CD4-positive, alpha-beta T cell (primary cell): ENCODE measurements around the gene ABR. TPM values are rescaled to one million over a fixed set of nuclear protein-coding genes. Genes with fewer than 3 reads are reported as not detected.

Source experiments
- ATAC-seq: fragments of 200-7000 bp; cut with Tn5 transposase; one replicate; pipeline ENCODE4 v1.10.0; 2022; ENCODE audit warnings: mild to moderate bottlenecking; ENCODE audit not compliant: poor library complexity
- CTCF ChIA-PET: fragments of 350-600 bp; sonication (Branson Sonifier 250); formaldehyde crosslinking; loops from one replicate; lab custom pipeline; 2021; ENCODE audit warnings: antibody characterized with exemption, inconsistent platforms; lab: Charles Lee
- POLR2A ChIA-PET: fragments of 350-600 bp; sonication (Branson Sonifier 250); formaldehyde crosslinking; loops from one replicate; lab custom pipeline; 2021; ENCODE audit warnings: antibody characterized with exemption, inconsistent platforms; lab: Charles Lee
- DNase-seq, 14 experiments: peaks; one replicate each; pipeline ENCODE4 v3.0.0-alpha.2; 2013 to 2020; ENCODE audit warnings: mixed read lengths in 2 of 14
- H3K27ac ChIP-seq, 2 donors: one replicate each; pipeline versions ENCODE4 v1.5.1 to v1.7.0; 2013; ENCODE audit warnings: low read length in 2 of 2, low read depth in 1 of 2, mild to moderate bottlenecking in 1 of 2
- H3K27me3 ChIP-seq, 2 experiments: 1 replicate in 1 of 2; 2 replicates in 1 of 2; pipeline versions ENCODE4 v1.6.1 to v1.7.0; 2013; ENCODE audit warnings: low read length in 2 of 2, control low read depth in 1 of 2, mild to moderate bottlenecking in 1 of 2, moderate library complexity in 1 of 2; ENCODE audit not compliant: insufficient read depth in 2 of 2, control insufficient read depth in 1 of 2
- H3K36me3 ChIP-seq: one replicate; pipeline ENCODE4 v1.6.1; 2013; ENCODE audit warnings: low read length, control low read depth; ENCODE audit not compliant: insufficient read depth
- H3K4me1 ChIP-seq: one replicate; pipeline ENCODE4 v1.6.1; 2013; ENCODE audit warnings: low read length, control low read depth; ENCODE audit not compliant: insufficient read depth
- H3K4me3 ChIP-seq: one replicate; pipeline ENCODE4 v1.5.1; 2013; ENCODE audit warnings: mild to moderate bottlenecking, low read length, moderate library complexity
- H3K9me3 ChIP-seq, 2 experiments: 1 replicate in 1 of 2; 2 replicates in 1 of 2; pipeline versions ENCODE4 v1.6.1 to v1.7.0; 2013; ENCODE audit warnings: low read length in 2 of 2, mild to moderate bottlenecking in 2 of 2, control low read depth in 1 of 2, moderate library complexity in 1 of 2; ENCODE audit not compliant: control insufficient read depth in 1 of 2, insufficient read depth in 1 of 2
- H3K27ac Mint-ChIP-seq: one replicate; pipeline ENCODE4 v1.8.0; 2020; ENCODE audit warnings: mixed read lengths
- H3K27me3 Mint-ChIP-seq: one replicate; pipeline ENCODE4 v1.8.0; 2021; ENCODE audit warnings: mixed read lengths
- H3K36me3 Mint-ChIP-seq: one replicate; pipeline ENCODE4 v1.8.0; 2021; ENCODE audit warnings: low read depth, mixed read lengths
- H3K4me1 Mint-ChIP-seq: one replicate; pipeline ENCODE4 v1.8.0; 2021; ENCODE audit warnings: low read depth, mixed read lengths
- H3K4me3 Mint-ChIP-seq: one replicate; pipeline ENCODE4 v1.8.0; 2020; ENCODE audit warnings: mild to moderate bottlenecking, mixed read lengths
- H3K9me3 Mint-ChIP-seq: one replicate; pipeline ENCODE4 v1.8.0; 2020; ENCODE audit warnings: mixed read lengths
- CTCF ChIP-seq: fragments of 200-600 bp; IDR thresholded peaks from one replicate; pipeline ENCODE4 v1.8.0; 2022; ENCODE audit warnings: antibody characterized with exemption, mild to moderate bottlenecking
- intact Hi-C, 2 experiments: fragments of 100-400 bp; cut with DNase I in 1 of 2; cut with micrococcal nuclease in 1 of 2; formaldehyde crosslinking; loops; one replicate each; pipeline versions ENCODE4 v1.15.1 to v1.9.0; 2023 to 2025; cut with DNase I, micrococcal nuclease
- total RNA-seq, 174 experiments: library from RNA in 2 of 174; stranded (reverse) in 2 of 174; gene quantifications; one replicate each; pipeline ENCODE4 v1.2.3 and lab custom pipeline; 2021 to 2026

ABR gene
- total RNA-seq, 2 experiments from 2014 or later, result 72.4 to 74.8 TPM

- ATAC-seq, result peak; percentile 73
- POLR2A ChIA-PET, result interaction anchor here (0.7 to 4.9 kb wide), 7 partner anchors 17 to 757 kb away, joined by 3 to 44 read pairs (median 8); partner anchors contain the start of genes GEMIN4, GLOD4, MRM3 and TIMM22
Observed at GRCh38 chr17:979539-980405, 200.0 kb downstream of the ABR start, which contains the start of gene NXN. Gene NXN, minus strand, starts transcription at chr17:979776.

GRCh38 chr17:979212-979538 is 200.6 kb downstream of the ABR start:
- no peaks in the 10 kb centered on the region for H3K9me3 Mint-ChIP-seq
- Histone ChIP-seq H3K4me1 (peaks cover 23% of the 10 kb centered on the region), H3K36me3 (no peaks in the 10 kb centered on the region), H3K9me3 (no peaks in the 10 kb centered on the region), H3K27me3 (peaks cover 24 to 40% of the 10 kb centered on the region in 2 experiments), H3K27ac (no peak overlapping the region), H3K4me3 (no peak overlapping the region)
- no peak for TF ChIP-seq CTCF
- H3K27me3 Mint-ChIP-seq, result peaks cover 42% of the 10 kb centered on the region
- H3K4me3 Mint-ChIP-seq, result no peak overlapping the region
- ATAC-seq (no peak), DNase-seq (peak in 2 of 14 experiments; percentile 4 to 13)
- no peak overlapping the region for H3K27ac Mint-ChIP-seq
- intact Hi-C loops, result loop anchor here in 1 of 2 experiments (1.0 to 5.0 kb wide), 4 partner anchors 17 to 267 kb away; partner anchors contain the start of genes ABR, GLOD4, MRM3 and VPS53
- H3K36me3 Mint-ChIP-seq, result no peaks in the 10 kb centered on the region
- ChIA-PET CTCF (interaction anchor here (1.0 to 3.4 kb wide), 2 partner anchors 17 to 100 kb away, joined by 3 to 53 read pairs; partner anchors contain the start of gene TIMM22), POLR2A (interaction anchor here (0.7 to 4.9 kb wide), 4 partner anchors 18 to 758 kb away, joined by 3 to 44 read pairs (median 8); partner anchors contain the start of genes GEMIN4 and TIMM22)
- peaks cover 17% of the 10 kb centered on the region for H3K4me1 Mint-ChIP-seq

More at GRCh38 chr17:979539-980405, 200.0 kb downstream of the ABR start, which contains the start of gene NXN:
- Mint-ChIP-seq H3K36me3 (no peaks in the 10 kb centered on the region), H3K27ac (peak within 1 kb of the TSS; percentile 56), H3K4me1 (peaks cover 17% of the 10 kb centered on the region), H3K4me3 (peak within 1 kb of the TSS; percentile 91), H3K27me3 (peaks cover 37% of the 10 kb centered on the region), H3K9me3 (no peaks in the 10 kb centered on the region)
- Histone ChIP-seq H3K4me3 (peak within 1 kb of the TSS; percentile 67), H3K27me3 (peaks cover 24 to 39% of the 10 kb centered on the region in 2 experiments), H3K4me1 (peaks cover 23% of the 10 kb centered on the region), H3K36me3 (no peaks in the 10 kb centered on the region), H3K9me3 (no peaks in the 10 kb centered on the region), H3K27ac (peak within 1 kb of the TSS in 1 of 2 donors; percentile 21)
- intact Hi-C loops, result loop anchor here (1.0 to 10.0 kb wide), 8 partner anchors 17 to 835 kb away; partner anchors contain the start of genes ABR (in 1 of the 2), GLOD4 (in 1 of the 2), MRM3 (in 1 of the 2) and VPS53 (in 1 of the 2)
- TF ChIP-seq CTCF, result no peak
- CTCF ChIA-PET, result interaction anchor here (1.0 to 3.4 kb wide), 5 partner anchors 17 to 568 kb away, joined by 3 to 53 read pairs (median 16); partner anchors contain the start of gene TIMM22
- DNase-seq, result peak; percentile 80 to 94 (median 90)
